Panc1 (cell line): ENCODE results near the gene CSH2. TPM values are rescaled to one million over a fixed set of nuclear protein-coding genes. Genes with fewer than 3 reads are reported as not detected.

Experiments
- ATAC-seq: fragments of 200-7000 bp; cut with Tn5 transposase; 2 replicates; pipeline ENCODE4 v1.9.1; 2020; ENCODE audit warnings: mild to moderate bottlenecking, moderate library complexity
- BruUV-seq: library from RNA; stranded (reverse); fragments of 400-500 nt; replicated peaks from 2 replicates; lab custom pipeline; 2021; lab: Mats Ljungman, UMichigan
- CTCF ChIA-PET: fragments of 300-600 bp; sonication (Branson Sonifier 250); formaldehyde crosslinking; loops from one replicate; lab custom pipeline; 2022; ENCODE audit warnings: antibody characterized with exemption; lab: Charles Lee
- POLR2A ChIA-PET: fragments of 300-600 bp; sonication (Branson Sonifier 250); formaldehyde crosslinking; loops from one replicate; lab custom pipeline; 2022; ENCODE audit warnings: antibody characterized with exemption; lab: Charles Lee
- DNase-seq: peaks from one replicate; pipeline ENCODE4 v3.0.0-alpha.2; 2010; ENCODE audit warnings: low read depth, low spot score
- H3K27ac ChIP-seq: 2 replicates; pipeline ENCODE4 v1.5.1; 2011; ENCODE audit warnings: mild to moderate bottlenecking, low read length, inconsistent platforms
- H3K27me3 ChIP-seq: fragments of 200-500 bp; sonication (Bioruptor generic); 2 replicates; pipeline ENCODE4 v1.6.0; 2014; ENCODE audit warnings: low read length, inconsistent platforms; ENCODE audit not compliant: control insufficient read depth, insufficient read depth
- H3K36me3 ChIP-seq: fragments of 200-500 bp; sonication (Bioruptor generic); 2 replicates; pipeline ENCODE4 v1.5.1; 2014; ENCODE audit warnings: inconsistent platforms, mild to moderate bottlenecking, low read length, moderate library complexity; ENCODE audit not compliant: control insufficient read depth, insufficient read depth
- H3K4me1 ChIP-seq: 2 replicates; pipeline ENCODE4 v1.5.1; 2011; ENCODE audit warnings: inconsistent platforms, mild to moderate bottlenecking, low read length, moderate library complexity; ENCODE audit not compliant: control insufficient read depth, insufficient read depth
- H3K4me3 ChIP-seq, 2 experiments: 2 replicates each; pipeline ENCODE4 v1.5.1; 2011 to 2012; ENCODE audit warnings: low read depth in 2 of 2, low read length in 2 of 2, mild to moderate bottlenecking in 2 of 2, inconsistent platforms in 1 of 2, moderate library complexity in 1 of 2
- H3K9me3 ChIP-seq: fragments of 200-500 bp; sonication (Bioruptor generic); 2 replicates; pipeline ENCODE4 v1.5.1; 2014; ENCODE audit warnings: low read depth, mild to moderate bottlenecking, inconsistent platforms, low read length, moderate library complexity; ENCODE audit not compliant: control insufficient read depth, insufficient read depth
- CTCF ChIP-seq: fragments of 450-650 bp; IDR thresholded peaks from 2 replicates; pipeline ENCODE4 v1.5.1; 2017; ENCODE audit warnings: mild to moderate bottlenecking
- POLR2AphosphoS5 ChIP-seq: IDR thresholded peaks from 2 replicates; pipeline ENCODE4 v1.6.1; 2012; ENCODE audit warnings: mild to moderate bottlenecking, low read depth, low read length, moderate library complexity
- REST ChIP-seq, 2 experiments: IDR thresholded peaks; 2 replicates each; pipeline ENCODE4 v1.6.1; 2011 to 2012; ENCODE audit warnings: low read depth in 2 of 2, control low read depth in 1 of 2, low read length in 1 of 2, mild to moderate bottlenecking in 1 of 2, moderate library complexity in 1 of 2; ENCODE audit not compliant: insufficient read depth in 1 of 2
- SIN3A ChIP-seq: IDR thresholded peaks from 2 replicates; pipeline ENCODE4 v1.6.1; 2012; ENCODE audit warnings: low read depth, mild to moderate bottlenecking, low read length, moderate library complexity, borderline replicate concordance; ENCODE audit not compliant: insufficient read depth
- TCF7L2 ChIP-seq: IDR thresholded peaks from 2 replicates; pipeline ENCODE4 v1.6.1; 2011; ENCODE audit warnings: mild to moderate bottlenecking, low read depth, low read length, inconsistent platforms
- in situ Hi-C: cut with HindIII; loops from 2 replicates; pipeline ENCODE4 v1.10.0; 2016; ENCODE audit warnings: low sequenced_read_pairs, low pct_unique_long_range_greater_than_20kb
- intact Hi-C: fragments of 100-400 bp; cut with micrococcal nuclease; formaldehyde crosslinking; loops from one replicate; pipeline ENCODE4 v1.10.0; 2022; ENCODE audit not compliant: unreplicated experiment
- total RNA-seq: library from RNA; stranded (reverse); gene quantifications from one replicate; pipeline ENCODE4 v1.2.1, GENCODE V29; 2021; ENCODE audit not compliant: unreplicated experiment

Gene CSH2
- total RNA-seq, 1 experiment from 2014 or later: not detected

- H3K4me3 ChIP-seq: no peak overlapping the region
- ATAC-seq (no peak), DNase-seq (no peak)
- TF ChIP-seq POLR2AphosphoS5 (no peak), TCF7L2 (no peak), REST (IDR thresholded peaks at IDR 0.05; ENCODE audit: insufficient read depth in 1 of 2, low read depth in 2 of 2, low read length in 1 of 2) (no peak), CTCF (no peak), SIN3A (no peak)
- no TSS peak for BruUV-seq
- intact Hi-C loops: no loop called here
- H3K36me3 ChIP-seq: peaks cover 6% of the 10 kb centered on the region; the same call in 1 of the 2 replicates
- H3K4me1 ChIP-seq: peaks cover 27% of the 10 kb centered on the region
- in situ Hi-C loops: no loop called here
- ChIA-PET CTCF (no interaction called here), POLR2A (interaction anchor here (0.6 kb wide), 1 partner anchor 10 kb away, joined by 3 read pairs; no protein-coding TSS in a partner anchor)
- no peaks in the 10 kb centered on the region for H3K9me3 ChIP-seq
- no peak overlapping the region for H3K27ac ChIP-seq
- H3K27me3 ChIP-seq: no peaks in the 10 kb centered on the region
Observed at GRCh38 chr17:63838631-63839171, 34.8 kb downstream of the CSH2 start.

- no peak for TF ChIP-seq SIN3A
- no peak for TF ChIP-seq TCF7L2
- DNase-seq (no peak), ATAC-seq (no peak)
- Histone ChIP-seq H3K4me3 (no peak overlapping the region), H3K9me3 (no peaks in the 10 kb centered on the region), H3K4me1 (peaks cover 25% of the 10 kb centered on the region), H3K27ac (no peak overlapping the region), H3K27me3 (no peaks in the 10 kb centered on the region), H3K36me3 (peaks cover 6% of the 10 kb centered on the region; the same call in 1 of the 2 replicates)
- intact Hi-C loops (no loop called here), in situ Hi-C loops (no loop called here)
- BruUV-seq: no TSS peak
- CTCF ChIA-PET: no interaction called here
- POLR2A ChIA-PET: interaction anchor here (0.6 kb wide), 1 partner anchor 9 kb away, joined by 3 read pairs; no protein-coding TSS in a partner anchor
Observed at GRCh38 chr17:63837962-63838600, 35.4 kb downstream of the CSH2 start.

- intact Hi-C loops (no loop called here), in situ Hi-C loops (no loop called here)
- ATAC-seq (no peak), DNase-seq (no peak)
- POLR2A ChIA-PET: no interaction called here
- TF ChIP-seq CTCF: no peak
- Histone ChIP-seq H3K27ac (no peak overlapping the region), H3K4me3 (no peak overlapping the region), H3K27me3 (no peaks in the 10 kb centered on the region), H3K4me1 (peaks cover 25% of the 10 kb centered on the region), H3K9me3 (no peaks in the 10 kb centered on the region), H3K36me3 (peaks cover 6% of the 10 kb centered on the region; the same call in 1 of the 2 replicates)
- BruUV-seq: no TSS peak
- CTCF ChIA-PET: no interaction called here
Observed at GRCh38 chr17:63837480-63837879, 36.0 kb downstream of the CSH2 start.
